HEK293T (cell line): ENCODE data around the gene PPP1R7.
"Not testable (repeated sequence)": the region's sequence is repeated elsewhere in the genome, so short reads cannot be mapped to it uniquely, and the experiment has no call there.

ENCODE experiments used
- CTCF ChIA-PET: fragments of 350-600 bp; formaldehyde crosslinking; extraction: SDS; loops from one replicate; lab custom pipeline; 2021; ENCODE audit warnings: antibody characterized with exemption, inconsistent platforms; lab: Yijun Ruan, JAX
- POLR2A ChIA-PET: fragments of 350-600 bp; formaldehyde crosslinking; extraction: SDS; loops from one replicate; lab custom pipeline; 2020; ENCODE audit warnings: antibody characterized with exemption, inconsistent platforms; lab: Yijun Ruan, JAX
- DNase-seq: peaks from one replicate; pipeline ENCODE4 v3.0.0; 2012; ENCODE audit warnings: mixed read lengths; ENCODE audit errors: extremely low spot score
- ARNT ChIP-seq: fragments of 450-650 bp; IDR thresholded peaks from 2 replicates; pipeline ENCODE4 v1.6.1; 2017; ENCODE audit warnings: mild to moderate bottlenecking
- BHLHE40 ChIP-seq: fragments of 450-650 bp; IDR thresholded peaks from 2 replicates; pipeline ENCODE4 v1.6.1; 2016; ENCODE audit warnings: mild to moderate bottlenecking, moderate library complexity, borderline replicate concordance
- CTBP1 ChIP-seq: fragments of 450-650 bp; IDR thresholded peaks from 2 replicates; pipeline ENCODE4 v1.6.1; 2016; ENCODE audit warnings: borderline replicate concordance
- ELF4 ChIP-seq: fragments of 450-650 bp; IDR thresholded peaks from 2 replicates; pipeline ENCODE4 v1.6.1; 2017; ENCODE audit warnings: antibody characterized with exemption
- FOXA1 ChIP-seq: fragments of 450-650 bp; IDR thresholded peaks from 2 replicates; pipeline ENCODE4 v1.6.1; 2016; ENCODE audit warnings: mild to moderate bottlenecking
- FOXK2 ChIP-seq: fragments of 450-650 bp; IDR thresholded peaks from 2 replicates; pipeline ENCODE4 v1.6.1; 2016; ENCODE audit warnings: mild to moderate bottlenecking
- FOXM1 ChIP-seq: fragments of 450-650 bp; IDR thresholded peaks from 2 replicates; pipeline ENCODE4 v1.6.1; 2017; ENCODE audit warnings: mild to moderate bottlenecking, borderline replicate concordance
- HDGF ChIP-seq: fragments of 450-650 bp; IDR thresholded peaks from 2 replicates; pipeline ENCODE4 v1.6.1; 2017; ENCODE audit warnings: antibody characterized with exemption, borderline replicate concordance
- L3MBTL2 ChIP-seq: fragments of 450-650 bp; conservative IDR thresholded peaks from 2 replicates; pipeline ENCODE4 v1.6.1; 2016; ENCODE audit warnings: mild to moderate bottlenecking
- LEF1 ChIP-seq: fragments of 450-650 bp; IDR thresholded peaks from 2 replicates; pipeline ENCODE4 v1.6.1; 2017; ENCODE audit warnings: mild to moderate bottlenecking, borderline replicate concordance
- NFRKB ChIP-seq: fragments of 450-650 bp; IDR thresholded peaks from 2 replicates; pipeline ENCODE4 v1.6.1; 2016; ENCODE audit warnings: mild to moderate bottlenecking, moderate library complexity
- SP1 ChIP-seq: fragments of 450-650 bp; IDR thresholded peaks from 2 replicates; pipeline ENCODE4 v1.6.1; 2017
- SUZ12 ChIP-seq: fragments of 450-650 bp; IDR thresholded peaks from 2 replicates; pipeline ENCODE4 v1.6.1; 2016; ENCODE audit warnings: mild to moderate bottlenecking
- TARDBP ChIP-seq: fragments of 450-650 bp; IDR thresholded peaks from 2 replicates; pipeline ENCODE4 v1.6.1; 2016
- ZNF384 ChIP-seq: fragments of 450-650 bp; IDR thresholded peaks from 2 replicates; pipeline ENCODE4 v1.6.1; 2016
- TF ChIP-seq, protein P1 (sequence below): fragments of 450-650 bp; IDR thresholded peaks from 2 replicates; pipeline ENCODE4 v1.6.1; 2016

Gene PPP1R7

DNA sequence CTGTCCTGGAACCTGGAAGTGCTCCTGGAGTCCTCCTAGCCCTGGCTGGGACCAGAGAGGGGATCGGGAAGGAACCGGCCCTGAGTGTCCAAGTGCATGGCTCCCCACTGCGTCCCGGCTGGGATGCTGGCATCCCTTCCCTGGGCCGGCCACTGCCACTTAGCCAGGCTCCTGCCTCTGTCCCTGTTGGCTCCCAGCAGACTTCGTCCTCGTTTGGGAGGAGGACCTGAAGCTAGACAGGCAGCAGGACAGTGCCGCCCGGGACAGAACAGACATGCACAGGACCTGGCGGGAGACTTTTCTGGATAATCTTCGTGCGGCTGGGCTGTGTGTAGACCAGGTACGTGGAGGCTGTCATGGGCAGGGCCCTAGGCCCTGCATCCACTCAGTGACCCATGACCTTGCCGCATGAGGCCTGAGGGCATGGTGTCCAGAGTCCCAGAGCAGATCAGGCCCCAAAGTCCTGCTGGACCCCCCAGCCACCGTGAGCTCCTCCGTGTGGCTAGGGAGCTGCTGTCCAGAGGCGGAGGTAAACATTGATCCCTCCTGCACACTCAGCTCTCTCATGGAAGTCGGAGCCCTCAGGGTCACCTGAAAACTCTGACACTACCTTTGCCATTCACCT is 45.4 kb downstream of the PPP1R7 start:
- TF ChIP-seq TARDBP: no peak
- no peak for TF ChIP-seq HDGF
- TF ChIP-seq L3MBTL2: no peak
- TF ChIP-seq SUZ12: no peak
- TF ChIP-seq, protein P1, sequence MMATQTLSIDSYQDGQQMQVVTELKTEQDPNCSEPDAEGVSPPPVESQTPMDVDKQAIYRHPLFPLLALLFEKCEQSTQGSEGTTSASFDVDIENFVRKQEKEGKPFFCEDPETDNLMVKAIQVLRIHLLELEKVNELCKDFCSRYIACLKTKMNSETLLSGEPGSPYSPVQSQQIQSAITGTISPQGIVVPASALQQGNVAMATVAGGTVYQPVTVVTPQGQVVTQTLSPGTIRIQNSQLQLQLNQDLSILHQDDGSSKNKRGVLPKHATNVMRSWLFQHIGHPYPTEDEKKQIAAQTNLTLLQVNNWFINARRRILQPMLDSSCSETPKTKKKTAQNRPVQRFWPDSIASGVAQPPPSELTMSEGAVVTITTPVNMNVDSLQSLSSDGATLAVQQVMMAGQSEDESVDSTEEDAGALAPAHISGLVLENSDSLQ: no peak
- TF ChIP-seq SP1: no peak
- no peak for TF ChIP-seq ARNT
- no peak for TF ChIP-seq FOXM1
- no peak for TF ChIP-seq LEF1
- no peak for TF ChIP-seq ELF4
- no peak for TF ChIP-seq CTBP1
- no peak for DNase-seq
- CTCF ChIA-PET: no interaction called here
- POLR2A ChIA-PET: no interaction called here

GRCh38 chr2:241197246-241197645 is 47.0 kb downstream of the PPP1R7 start:
- DNase-seq, POLR2A ChIA-PET: not testable (repeated sequence)
- CTCF ChIA-PET: interaction anchor here (0.7 kb wide), 1 partner anchor 48 kb away, joined by 3 read pairs; the partner anchor contains the start of gene PASK

DNA sequence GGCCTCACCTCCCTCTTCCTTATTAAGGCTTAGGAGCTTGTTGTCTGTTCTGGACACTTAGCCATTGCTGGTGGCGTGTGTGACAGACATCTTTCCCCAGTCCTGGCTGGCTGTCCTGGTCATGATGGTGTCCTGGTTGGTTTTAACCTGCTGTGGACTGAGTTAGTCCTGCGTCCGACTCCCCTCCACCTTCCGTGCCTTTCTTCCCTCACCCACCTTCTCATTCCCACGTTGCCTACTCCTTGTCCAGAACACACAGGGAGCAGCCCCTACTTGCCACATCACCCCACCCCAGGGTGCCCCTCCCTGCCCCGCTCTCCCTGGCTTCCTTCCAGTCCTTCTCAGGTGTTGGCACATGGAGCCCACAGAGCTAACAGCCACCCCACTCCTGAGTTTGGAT is 47.7 kb downstream of the PPP1R7 start:
- ChIA-PET POLR2A (no interaction called here), CTCF (no interaction called here)
- TF ChIP-seq TARDBP (no peak), HDGF (no peak), BHLHE40 (no peak), LEF1 (no peak), SP1 (no peak), CTBP1 (no peak), FOXK2 (no peak), L3MBTL2 (no peak), SUZ12 (no peak), FOXA1 (no peak), FOXM1 (no peak), ZNF384 (no peak)
- DNase-seq: no peak

- CTCF ChIA-PET: no interaction called here
- DNase-seq: no peak
- TF ChIP-seq BHLHE40 (no peak), FOXK2 (no peak), L3MBTL2 (no peak), ARNT (no peak), TARDBP (no peak), FOXA1 (no peak), SUZ12 (no peak), FOXM1 (no peak)
- TF ChIP-seq, protein P1: no peak
- POLR2A ChIA-PET: no interaction called here
Measured at GRCh38 chr2:241198381-241199279, 48.4 kb downstream of the PPP1R7 start.

DNA sequence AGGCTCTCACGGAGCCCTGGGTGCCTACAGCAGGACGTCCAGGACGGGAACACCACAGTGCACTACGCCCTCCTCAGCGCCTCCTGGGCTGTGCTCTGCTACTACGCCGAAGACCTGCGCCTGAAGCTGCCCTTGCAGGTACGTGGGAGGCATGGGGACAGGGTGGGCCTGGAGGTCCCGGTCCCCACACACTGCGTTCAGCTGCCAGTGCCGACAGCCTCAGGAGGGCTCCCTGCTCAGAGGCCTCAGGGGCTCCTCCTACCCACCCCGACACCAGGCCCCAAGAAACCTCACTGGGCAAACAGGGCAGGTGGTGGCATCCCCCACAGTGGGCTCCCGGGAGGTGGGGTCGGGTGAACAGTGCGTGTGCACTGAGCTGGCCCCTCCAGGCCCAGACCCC is 49.0 kb downstream of the PPP1R7 start:
- ChIA-PET POLR2A (no interaction called here), CTCF (no interaction called here)
- TF ChIP-seq ARNT (no peak), ZNF384 (no peak), TARDBP (no peak), FOXM1 (no peak), LEF1 (no peak), FOXK2 (no peak), SP1 (no peak), FOXA1 (no peak), NFRKB (no peak), SUZ12 (no peak), ELF4 (no peak)
- no peak for DNase-seq

DNA sequence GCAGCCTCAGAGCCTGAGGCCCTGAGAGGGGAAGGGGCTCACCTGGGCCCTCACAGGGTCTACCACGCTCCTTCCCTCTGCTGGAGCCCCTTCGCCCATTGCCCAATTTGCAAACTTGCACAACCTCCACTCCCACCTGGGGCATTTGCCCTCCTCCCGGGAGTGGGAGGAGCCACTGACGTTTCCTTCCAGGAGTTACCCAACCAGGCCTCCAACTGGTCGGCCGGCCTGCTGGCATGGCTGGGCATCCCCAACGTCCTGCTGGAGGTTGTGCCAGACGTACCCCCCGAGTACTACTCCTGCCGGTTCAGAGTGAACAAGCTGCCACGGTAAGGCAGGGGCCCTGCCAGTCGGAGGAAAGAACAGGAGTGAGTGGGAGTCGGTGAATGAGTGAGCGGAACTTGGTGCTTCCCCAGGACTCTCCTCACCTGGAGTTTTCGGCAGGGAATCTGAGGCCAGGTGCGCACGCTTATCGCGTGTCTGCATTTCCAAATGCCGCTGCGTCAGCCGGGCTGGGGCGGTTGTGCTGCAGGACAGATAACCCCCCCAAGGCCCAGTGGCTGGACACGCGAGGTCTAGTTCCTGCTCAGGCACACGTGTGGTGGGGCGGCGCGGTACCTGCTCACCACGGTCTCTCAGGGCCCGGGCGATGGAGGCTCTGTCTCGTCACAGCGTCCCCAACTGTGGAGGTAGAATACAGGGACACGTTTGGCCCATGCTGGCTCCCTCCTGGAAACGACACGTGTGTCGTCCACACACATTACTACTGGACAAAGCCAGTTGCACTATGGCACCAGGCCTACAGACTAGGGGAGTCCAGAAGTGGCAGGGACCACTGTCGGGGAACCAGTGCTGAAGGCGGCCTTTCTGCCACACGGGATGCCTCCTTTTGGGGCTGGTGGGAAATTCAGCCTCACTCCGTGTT is 49.9 kb downstream of the PPP1R7 start:
- ChIA-PET CTCF (no interaction called here), POLR2A (no interaction called here)
- TF ChIP-seq HDGF (no peak), BHLHE40 (no peak), NFRKB (no peak), ARNT (no peak), TARDBP (no peak), LEF1 (no peak), SUZ12 (no peak), L3MBTL2 (no peak), ELF4 (no peak), FOXM1 (no peak), CTBP1 (no peak), SP1 (no peak), FOXK2 (no peak), ZNF384 (no peak)
- TF ChIP-seq, protein P1: no peak

More for the DNA sequence above, 49.9 kb downstream of the PPP1R7 start:
- no peak for DNase-seq
